NCI-H2196 (cell line): ENCODE results near the gene POLK.

Source experiments
- DNase-seq: peaks from one replicate; lab custom pipeline; 2025; ENCODE audit not compliant: unreplicated experiment; lab: John Stamatoyannopoulos, UW

POLK gene

GRCh38 chr5:75640395-75640794 is 128.7 kb downstream of the POLK start:
- DNase-seq: no peak

DNA sequence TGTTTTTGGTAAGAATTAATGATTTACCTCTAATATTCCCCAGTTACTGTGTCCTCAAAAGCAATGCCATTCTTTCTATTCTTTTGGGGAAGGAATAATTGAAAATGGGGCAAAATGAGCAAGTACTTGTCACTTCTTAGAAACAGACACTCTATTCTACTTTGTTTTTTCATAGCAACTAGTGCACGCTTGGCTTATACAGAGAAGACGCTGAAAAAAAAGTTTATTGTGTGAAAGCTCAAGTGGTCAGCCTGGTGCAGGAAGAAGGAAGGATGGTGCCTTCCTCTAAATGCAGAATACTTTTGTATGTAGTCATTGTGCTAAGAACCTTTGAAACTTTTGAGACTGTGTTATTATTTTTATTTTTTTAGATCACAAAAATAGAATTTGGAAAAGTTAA is 129.1 kb downstream of the POLK start:
- no peak for DNase-seq

GRCh38 chr5:75648712-75649111 is 137.0 kb downstream of the POLK start:
- no peak for DNase-seq
